Neural crest cell (in vitro differentiated cells): ENCODE measurements around the gene CPLANE1. TPM values are rescaled to one million over a fixed set of nuclear protein-coding genes. Genes with fewer than 3 reads are reported as not detected.

Experiments
- DNase-seq: peaks from one replicate; pipeline ENCODE4 v3.0.0; 2021; ENCODE audit warnings: low read depth, mixed read lengths, low spot score
- H3K27ac Mint-ChIP-seq: one replicate; pipeline ENCODE4 v1.8.0; 2021; ENCODE audit warnings: mild to moderate bottlenecking, mixed read lengths; ENCODE audit not compliant: unreplicated experiment
- H3K27me3 Mint-ChIP-seq: 2 replicates; pipeline ENCODE4 v1.8.0; 2021; ENCODE audit warnings: low read depth, mild to moderate bottlenecking, mixed read lengths
- H3K36me3 Mint-ChIP-seq: 2 replicates; pipeline ENCODE4 v1.8.0; 2021; ENCODE audit warnings: low read depth, mild to moderate bottlenecking, mixed read lengths
- H3K4me1 Mint-ChIP-seq: 2 replicates; pipeline ENCODE4 v1.8.0; 2021; ENCODE audit warnings: mixed read lengths
- H3K4me3 Mint-ChIP-seq: one replicate; pipeline ENCODE4 v1.8.0; 2021; ENCODE audit warnings: mild to moderate bottlenecking, mixed read lengths
- H3K9me3 Mint-ChIP-seq: 2 replicates; pipeline ENCODE4 v1.8.0; 2021; ENCODE audit warnings: mixed read lengths
- CTCF ChIP-seq: fragments of 200-600 bp; sonication (generic); conservative IDR thresholded peaks from 2 replicates; pipeline ENCODE4 v1.5.0; 2021; ENCODE audit warnings: antibody characterized with exemption, mild to moderate bottlenecking
- total RNA-seq: library from RNA; stranded (reverse); gene quantifications from 2 replicates; pipeline ENCODE4 v1.2.1, GENCODE V29; 2021

CPLANE1 gene
- total RNA-seq, 1 donor from 2014 or later = 25.8 TPM

DNA sequence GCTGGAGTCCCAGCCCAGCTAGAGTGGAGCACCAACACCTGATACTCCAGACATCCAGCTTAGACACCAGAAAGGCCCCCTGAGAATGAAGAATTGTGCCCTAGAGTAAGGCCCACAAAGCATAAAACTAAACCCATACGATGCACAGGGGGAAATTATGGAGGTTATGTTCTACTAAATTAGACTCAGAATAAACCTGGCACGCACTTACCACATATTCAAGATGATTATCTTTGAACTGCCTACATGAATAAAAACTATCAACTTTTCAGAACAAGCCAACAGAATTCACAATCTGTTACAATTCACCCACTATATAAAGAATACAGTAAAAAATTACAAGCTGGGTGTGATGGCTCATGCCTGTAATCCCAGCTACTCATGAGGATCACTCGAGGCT, 168.5 kb downstream of the CPLANE1 start:
- Mint-ChIP-seq H3K27me3 (no peaks in the 10 kb centered on the region), H3K4me3 (no peak overlapping the region), H3K9me3 (peaks cover 2% of the 10 kb centered on the region), H3K27ac (no peak overlapping the region), H3K36me3 (peaks cover 49% of the 10 kb centered on the region), H3K4me1 (no peaks in the 10 kb centered on the region)
- DNase-seq = no peak
- TF ChIP-seq CTCF = no peak

DNA sequence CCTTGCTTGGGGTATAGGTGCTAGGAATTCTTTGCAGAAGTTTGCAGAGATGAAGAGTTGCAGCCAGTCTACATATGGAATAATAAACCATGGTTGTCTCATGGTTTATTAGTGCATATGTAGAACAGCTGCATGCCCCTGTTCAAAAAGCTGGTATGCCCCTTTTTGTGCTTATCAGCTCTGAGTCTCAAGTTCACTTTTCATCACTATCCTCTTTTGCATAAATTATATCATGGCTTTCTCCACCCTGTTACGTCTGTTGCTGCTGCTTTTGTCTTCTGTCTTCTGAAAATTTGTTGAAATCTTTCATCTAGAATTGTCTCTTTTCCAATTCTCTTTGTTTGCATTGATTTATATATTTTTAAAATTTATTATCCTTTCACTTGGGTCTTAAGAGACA, 172.0 kb downstream of the CPLANE1 start:
- no peaks in the 10 kb centered on the region for H3K4me1 Mint-ChIP-seq
- peaks cover 2% of the 10 kb centered on the region for H3K9me3 Mint-ChIP-seq

GRCh38 chr5:37075399-37075950, 173.7 kb downstream of the CPLANE1 start:
- Mint-ChIP-seq H3K36me3 (peaks cover 23% of the 10 kb centered on the region), H3K27me3 (no peaks in the 10 kb centered on the region), H3K27ac (no peak overlapping the region), H3K4me3 (no peak overlapping the region), H3K4me1 (no peaks in the 10 kb centered on the region), H3K9me3 (peaks cover 2% of the 10 kb centered on the region)
- DNase-seq = no peak
- TF ChIP-seq CTCF = no peak

More for the DNA sequence above, 172.0 kb downstream of the CPLANE1 start:
- H3K27ac Mint-ChIP-seq = no peak overlapping the region
- no peaks in the 10 kb centered on the region for H3K27me3 Mint-ChIP-seq
- H3K4me3 Mint-ChIP-seq = no peak overlapping the region
- peaks cover 24% of the 10 kb centered on the region for H3K36me3 Mint-ChIP-seq
- DNase-seq = no peak
- TF ChIP-seq CTCF = no peak

- H3K27ac Mint-ChIP-seq = no peak overlapping the region
- no peaks in the 10 kb centered on the region for H3K27me3 Mint-ChIP-seq
- no peak overlapping the region for H3K4me3 Mint-ChIP-seq
- DNase-seq = no peak
- TF ChIP-seq CTCF = no peak
- H3K36me3 Mint-ChIP-seq = peaks cover 2% of the 10 kb centered on the region
- H3K9me3 Mint-ChIP-seq = no peaks in the 10 kb centered on the region
- no peaks in the 10 kb centered on the region for H3K4me1 Mint-ChIP-seq
These were observed 177.1 kb downstream of the CPLANE1 start for GRCh38 chr5:37071901-37072581.

- DNase-seq = no peak
- Mint-ChIP-seq H3K27me3 (no peaks in the 10 kb centered on the region), H3K36me3 (peaks cover 2% of the 10 kb centered on the region), H3K4me3 (no peak overlapping the region), H3K27ac (no peak overlapping the region), H3K4me1 (no peaks in the 10 kb centered on the region), H3K9me3 (no peaks in the 10 kb centered on the region)
- TF ChIP-seq CTCF = no peak
These were observed 177.7 kb downstream of the CPLANE1 start for GRCh38 chr5:37071487-37071886.
